Measurements from ENCODE around the gene SETD3. TPM values are rescaled to one million over a fixed set of nuclear protein-coding genes. Genes with fewer than 3 reads are reported as not detected.

The SETD3 gene
- total RNA-seq, 6 experiments from 2014 or later, result 24.7 to 42.0 (median 28.8) TPM

DNA sequence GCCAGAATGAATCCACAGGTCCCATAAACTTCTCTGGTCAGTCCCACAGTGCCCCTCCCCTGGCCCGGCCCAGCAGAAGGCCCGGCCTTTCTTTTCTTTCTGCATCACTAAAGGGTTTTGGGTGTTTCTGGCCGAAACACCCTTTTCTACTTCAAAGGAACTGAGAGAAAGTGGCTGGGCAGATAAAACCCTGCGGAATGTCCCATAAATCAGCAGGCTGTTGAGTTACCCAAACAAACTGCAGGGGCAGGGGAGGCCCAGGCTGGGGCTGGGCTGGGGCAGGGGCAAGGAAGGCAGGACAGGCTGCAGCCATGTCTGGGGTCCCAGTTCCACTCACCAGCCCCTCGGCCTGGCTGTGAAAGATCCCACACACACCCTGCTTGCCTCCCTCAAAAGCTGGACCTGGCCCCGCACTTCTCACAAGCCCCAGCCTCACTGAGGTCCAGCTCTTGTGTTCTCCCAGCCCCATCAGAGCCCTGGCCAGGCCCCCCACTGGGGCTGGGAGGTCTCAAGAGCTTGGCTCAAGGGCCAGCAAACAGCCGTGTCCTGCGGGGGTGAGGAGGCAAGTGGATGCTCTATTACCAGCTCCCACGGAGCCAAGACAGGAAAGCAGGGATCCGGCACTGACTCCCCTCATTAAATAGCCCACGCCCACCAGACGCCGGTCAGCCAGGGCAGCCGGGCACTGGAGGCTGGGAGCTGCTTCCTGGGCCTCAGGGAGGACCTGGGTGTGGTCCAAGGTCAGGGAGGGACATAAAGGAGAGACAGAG is 42.5 kb upstream of the SETD3 start:
- TF ChIP-seq, protein P1, sequence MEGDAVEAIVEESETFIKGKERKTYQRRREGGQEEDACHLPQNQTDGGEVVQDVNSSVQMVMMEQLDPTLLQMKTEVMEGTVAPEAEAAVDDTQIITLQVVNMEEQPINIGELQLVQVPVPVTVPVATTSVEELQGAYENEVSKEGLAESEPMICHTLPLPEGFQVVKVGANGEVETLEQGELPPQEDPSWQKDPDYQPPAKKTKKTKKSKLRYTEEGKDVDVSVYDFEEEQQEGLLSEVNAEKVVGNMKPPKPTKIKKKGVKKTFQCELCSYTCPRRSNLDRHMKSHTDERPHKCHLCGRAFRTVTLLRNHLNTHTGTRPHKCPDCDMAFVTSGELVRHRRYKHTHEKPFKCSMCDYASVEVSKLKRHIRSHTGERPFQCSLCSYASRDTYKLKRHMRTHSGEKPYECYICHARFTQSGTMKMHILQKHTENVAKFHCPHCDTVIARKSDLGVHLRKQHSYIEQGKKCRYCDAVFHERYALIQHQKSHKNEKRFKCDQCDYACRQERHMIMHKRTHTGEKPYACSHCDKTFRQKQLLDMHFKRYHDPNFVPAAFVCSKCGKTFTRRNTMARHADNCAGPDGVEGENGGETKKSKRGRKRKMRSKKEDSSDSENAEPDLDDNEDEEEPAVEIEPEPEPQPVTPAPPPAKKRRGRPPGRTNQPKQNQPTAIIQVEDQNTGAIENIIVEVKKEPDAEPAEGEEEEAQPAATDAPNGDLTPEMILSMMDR (IDR thresholded peaks at IDR 0.05), result no peak
- TF ChIP-seq POLR2A (IDR thresholded peaks at IDR 0.05), result no peak

DNA sequence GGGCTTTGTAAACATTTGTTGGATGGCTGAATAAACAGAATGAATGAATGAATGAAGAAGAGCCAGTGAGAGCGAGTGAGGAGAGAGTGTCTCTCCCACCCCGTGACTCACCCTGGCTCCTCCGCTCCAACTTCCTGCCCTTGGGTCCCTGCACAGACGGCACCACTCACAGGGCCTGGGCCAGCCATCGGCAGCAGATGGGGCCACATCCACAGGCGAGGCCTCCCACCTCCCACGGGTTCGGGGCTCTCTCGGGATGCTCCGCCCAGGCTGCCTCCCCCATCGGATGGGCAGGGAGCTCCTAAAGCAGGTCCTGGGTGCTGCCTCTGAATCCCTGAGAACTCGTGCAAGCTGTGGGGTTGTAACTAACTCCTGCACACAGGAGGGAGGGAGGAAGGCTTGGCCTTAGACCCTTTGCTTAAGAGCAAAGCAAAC is 41.8 kb upstream of the SETD3 start:
- Histone ChIP-seq H3K4me3 (no peak overlapping the region), H3K27me3 (no peaks in the 10 kb centered on the region), H3K36me3 (no peaks in the 10 kb centered on the region), H3K4me1 (peaks cover 0 to 3% (median 0%) of the 10 kb centered on the region in 4 donors), H3K27ac (no peak overlapping the region), H3K9me3 (no peaks in the 10 kb centered on the region)
- WGBS (ENCODE audit: insufficient coverage, low coverage, low lambda C conversion rate, missing lambda C conversion rate), result 50% methylated on average over 1 of the region's 12 CpGs
- ATAC-seq (no peak), DNase-seq (peak in 2 of 3 donors; percentile 25 to 48)
- intact Hi-C loops (cut with DNase I), result no loop called here
- no peak for TF ChIP-seq POLR2A (IDR thresholded peaks at IDR 0.05)
- TF ChIP-seq, protein P1 (IDR thresholded peaks at IDR 0.05), result no peak

More for the DNA sequence above, 42.5 kb upstream of the SETD3 start:
- peak in 2 of 3 donors; percentile 10 to 34 for DNase-seq
- intact Hi-C loops (cut with DNase I), result no loop called here
- Histone ChIP-seq H3K27ac (no peak overlapping the region), H3K36me3 (no peaks in the 10 kb centered on the region), H3K9me3 (no peaks in the 10 kb centered on the region), H3K4me3 (no peak overlapping the region), H3K27me3 (no peaks in the 10 kb centered on the region), H3K4me1 (peaks cover 0 to 3% (median 0%) of the 10 kb centered on the region in 4 donors)
- no peak for ATAC-seq
- WGBS (ENCODE audit: insufficient coverage, low coverage, low lambda C conversion rate, missing lambda C conversion rate), result 76% methylated on average over 4 of the region's 14 CpGs

DNA sequence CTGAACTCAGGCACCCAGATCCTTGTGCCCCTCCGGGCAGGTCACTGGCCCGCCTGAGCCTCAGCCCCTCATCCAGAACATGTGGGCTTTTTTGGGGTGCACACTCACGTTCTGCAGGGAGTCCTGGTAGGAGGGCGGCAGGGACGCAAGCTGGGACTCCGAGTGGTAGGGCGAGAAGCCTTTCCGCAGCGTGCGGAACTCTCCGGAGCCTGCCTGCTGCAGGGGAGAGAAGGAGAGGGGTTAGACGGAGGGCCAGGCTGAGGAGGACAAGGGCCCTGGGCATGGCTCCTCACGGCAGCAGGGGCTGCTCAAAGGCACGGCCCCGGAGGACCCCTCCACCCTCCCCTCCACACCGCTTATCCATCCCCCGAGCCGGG is 41.4 kb upstream of the SETD3 start:
- intact Hi-C loops (cut with DNase I), result no loop called here
- DNase-seq, result peak in 2 of 3 donors; percentile 16 to 45

DNA sequence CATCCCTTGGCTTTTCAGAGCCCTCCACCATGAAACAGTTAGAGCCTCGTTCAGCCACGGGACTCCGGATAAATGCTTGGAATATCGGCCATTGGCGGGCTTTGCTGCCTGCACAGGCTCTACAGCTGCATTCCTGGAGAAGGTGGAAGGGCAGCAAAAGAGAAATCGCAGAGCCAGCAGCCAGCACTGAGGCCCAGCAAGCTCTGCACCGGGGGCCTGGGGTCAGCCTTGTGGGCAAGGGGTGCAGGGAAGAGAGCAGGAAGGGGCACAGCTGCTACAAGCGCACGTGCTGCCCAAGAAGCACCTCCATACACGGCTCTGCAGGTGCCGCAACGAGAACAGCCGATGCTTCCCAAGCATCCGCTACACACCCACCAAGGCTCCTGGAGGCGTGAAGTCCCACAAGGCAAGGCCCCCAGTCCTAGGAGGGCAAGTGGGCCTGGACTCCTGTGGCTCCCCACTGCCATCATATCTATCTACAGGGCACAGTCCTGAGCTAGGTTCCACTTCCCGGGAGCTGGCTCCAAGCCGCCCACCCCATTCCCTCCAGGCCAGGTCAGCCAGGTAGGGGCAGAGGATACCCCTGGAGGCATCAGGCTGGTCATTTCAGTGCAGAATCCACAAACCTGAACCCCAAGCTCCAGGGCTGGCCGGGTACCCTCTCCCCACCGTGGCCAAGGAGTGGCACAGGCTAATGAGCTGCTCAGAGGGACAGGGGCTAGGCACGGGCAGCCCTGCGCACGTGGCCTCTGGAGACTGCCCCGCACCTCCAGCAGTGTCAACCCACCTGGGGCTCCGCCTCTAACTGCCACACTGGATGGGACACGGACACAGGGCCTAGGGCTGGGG is 40.7 kb upstream of the SETD3 start:
- H3K4me3 ChIP-seq, result no peak overlapping the region
- H3K9me3 ChIP-seq, result no peaks in the 10 kb centered on the region
- H3K27ac ChIP-seq, result no peak overlapping the region
- H3K4me1 ChIP-seq, result peaks cover 0 to 3% (median 0%) of the 10 kb centered on the region in 4 donors
- no peak for TF ChIP-seq POLR2A (IDR thresholded peaks at IDR 0.05)
- TF ChIP-seq, protein P1 (IDR thresholded peaks at IDR 0.05), result no peak
- intact Hi-C loops (cut with DNase I), result no loop called here
- WGBS (ENCODE audit: insufficient coverage, low coverage, low lambda C conversion rate, missing lambda C conversion rate), result no CpG with 5 or more reads among the region's 25 CpGs
- peak in 2 of 3 donors; percentile 9 to 27 for DNase-seq
- no peaks in the 10 kb centered on the region for H3K36me3 ChIP-seq
- H3K27me3 ChIP-seq, result no peaks in the 10 kb centered on the region
- no peak for ATAC-seq

More for the DNA sequence above, 41.4 kb upstream of the SETD3 start:
- TF ChIP-seq, protein P1 (IDR thresholded peaks at IDR 0.05), result no peak
- no peak for TF ChIP-seq POLR2A (IDR thresholded peaks at IDR 0.05)
- Histone ChIP-seq H3K4me1 (peaks cover 0 to 3% (median 0%) of the 10 kb centered on the region in 4 donors), H3K36me3 (no peaks in the 10 kb centered on the region), H3K9me3 (no peaks in the 10 kb centered on the region), H3K27me3 (no peaks in the 10 kb centered on the region), H3K4me3 (no peak overlapping the region), H3K27ac (no peak overlapping the region)
- whole genome bisulfite sequencing (ENCODE audit: insufficient coverage, low coverage, low lambda C conversion rate, missing lambda C conversion rate), result 92% methylated on average over 4 of the region's 18 CpGs
- ATAC-seq, result no peak

All from right lobe of liver (tissue), 6 donors.